Measurements from ENCODE around the gene ELOF1.

- TF ChIP-seq POLR2A (IDR thresholded peaks at IDR 0.05) (no peak), CTCF (IDR thresholded peaks at IDR 0.05) (no peak)
Observed at GRCh38 chr19:11504502-11505031, 54.5 kb downstream of the ELOF1 start.

Measured in Peyer's patch (tissue), 4 donors.